ENCODE measurements around the gene HSD11B2.

HSD11B2 gene

DNA sequence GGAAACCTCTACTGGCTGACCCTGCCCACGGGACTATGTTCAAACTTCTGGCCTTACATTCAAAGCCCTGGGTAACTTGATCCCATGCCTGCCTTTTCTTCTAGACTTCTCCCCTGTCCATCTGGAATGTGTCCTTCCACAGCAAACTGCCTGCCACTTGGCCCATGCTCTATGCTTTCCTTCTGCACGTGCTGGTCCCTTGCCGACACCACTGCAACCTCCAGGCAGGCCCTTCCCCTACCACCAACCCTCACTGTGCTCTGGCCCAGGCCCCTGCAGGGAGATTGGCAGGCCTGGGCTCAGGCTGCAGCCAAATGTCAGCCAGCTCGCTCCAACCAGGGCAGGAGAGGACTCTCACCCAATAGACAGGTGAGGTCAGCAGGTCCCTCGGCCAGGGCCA, 11.0 kb downstream of the HSD11B2 start:
- Histone ChIP-seq H3K9me3 (no peaks in the 10 kb centered on the region), H3K36me3 (peaks cover 100% of the 10 kb centered on the region), H3K27ac (no peak overlapping the region), H3K27me3 (no peaks in the 10 kb centered on the region), H3K4me1 (ENCODE audit: control insufficient read depth in 1 of 2, insufficient read depth in 1 of 2, low read depth in 1 of 2, low read length in 1 of 2) (no peaks in the 10 kb centered on the region), H3K4me3 (ENCODE audit: low read depth in 1 of 2, low read length in 1 of 2) (no peak overlapping the region)
- TF ChIP-seq, protein P1, sequence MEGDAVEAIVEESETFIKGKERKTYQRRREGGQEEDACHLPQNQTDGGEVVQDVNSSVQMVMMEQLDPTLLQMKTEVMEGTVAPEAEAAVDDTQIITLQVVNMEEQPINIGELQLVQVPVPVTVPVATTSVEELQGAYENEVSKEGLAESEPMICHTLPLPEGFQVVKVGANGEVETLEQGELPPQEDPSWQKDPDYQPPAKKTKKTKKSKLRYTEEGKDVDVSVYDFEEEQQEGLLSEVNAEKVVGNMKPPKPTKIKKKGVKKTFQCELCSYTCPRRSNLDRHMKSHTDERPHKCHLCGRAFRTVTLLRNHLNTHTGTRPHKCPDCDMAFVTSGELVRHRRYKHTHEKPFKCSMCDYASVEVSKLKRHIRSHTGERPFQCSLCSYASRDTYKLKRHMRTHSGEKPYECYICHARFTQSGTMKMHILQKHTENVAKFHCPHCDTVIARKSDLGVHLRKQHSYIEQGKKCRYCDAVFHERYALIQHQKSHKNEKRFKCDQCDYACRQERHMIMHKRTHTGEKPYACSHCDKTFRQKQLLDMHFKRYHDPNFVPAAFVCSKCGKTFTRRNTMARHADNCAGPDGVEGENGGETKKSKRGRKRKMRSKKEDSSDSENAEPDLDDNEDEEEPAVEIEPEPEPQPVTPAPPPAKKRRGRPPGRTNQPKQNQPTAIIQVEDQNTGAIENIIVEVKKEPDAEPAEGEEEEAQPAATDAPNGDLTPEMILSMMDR (IDR thresholded peaks at IDR 0.05): no peak

DNA sequence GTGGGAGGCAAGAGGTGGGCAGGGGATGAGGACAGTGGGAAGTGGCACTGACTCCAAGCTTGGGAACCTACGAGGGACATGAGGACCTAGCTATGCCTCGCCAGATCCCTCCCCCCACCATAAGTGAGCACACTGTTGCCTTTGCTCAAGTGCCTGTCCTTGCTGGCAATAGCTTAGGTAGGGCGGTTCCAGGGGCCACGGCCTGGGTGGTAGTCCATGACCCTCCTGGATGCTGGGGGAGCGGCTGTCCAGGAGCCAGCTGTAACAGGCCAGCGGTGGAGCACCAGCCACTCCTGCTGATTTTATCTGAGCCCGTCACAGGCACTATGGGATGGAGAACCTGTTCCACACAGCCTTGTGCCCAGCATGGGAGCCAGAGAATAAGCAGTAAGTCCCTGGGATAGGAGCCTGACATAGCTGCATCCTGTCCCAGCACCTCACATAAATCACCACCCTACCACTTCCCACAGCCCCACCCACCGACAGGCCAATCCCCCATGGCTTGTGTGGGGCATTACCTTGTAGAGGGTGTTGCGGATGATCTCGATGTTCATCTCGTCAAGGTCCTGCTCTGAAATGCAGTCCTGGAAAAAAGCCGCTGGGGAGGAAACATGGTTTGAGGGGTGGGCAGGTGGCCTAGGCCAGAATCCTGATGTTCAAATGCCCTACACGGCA, 11.8 kb downstream of the HSD11B2 start:
- TF ChIP-seq, protein P1 (IDR thresholded peaks at IDR 0.05): no peak
- peaks cover 100% of the 10 kb centered on the region for H3K36me3 ChIP-seq
- no peaks in the 10 kb centered on the region for H3K27me3 ChIP-seq
- no peaks in the 10 kb centered on the region for H3K9me3 ChIP-seq
- no peak overlapping the region for H3K27ac ChIP-seq
- H3K4me1 ChIP-seq (ENCODE audit: control insufficient read depth in 1 of 2, insufficient read depth in 1 of 2, low read depth in 1 of 2, low read length in 1 of 2): no peaks in the 10 kb centered on the region
- H3K4me3 ChIP-seq (ENCODE audit: low read depth in 1 of 2, low read length in 1 of 2): no peak overlapping the region

DNA sequence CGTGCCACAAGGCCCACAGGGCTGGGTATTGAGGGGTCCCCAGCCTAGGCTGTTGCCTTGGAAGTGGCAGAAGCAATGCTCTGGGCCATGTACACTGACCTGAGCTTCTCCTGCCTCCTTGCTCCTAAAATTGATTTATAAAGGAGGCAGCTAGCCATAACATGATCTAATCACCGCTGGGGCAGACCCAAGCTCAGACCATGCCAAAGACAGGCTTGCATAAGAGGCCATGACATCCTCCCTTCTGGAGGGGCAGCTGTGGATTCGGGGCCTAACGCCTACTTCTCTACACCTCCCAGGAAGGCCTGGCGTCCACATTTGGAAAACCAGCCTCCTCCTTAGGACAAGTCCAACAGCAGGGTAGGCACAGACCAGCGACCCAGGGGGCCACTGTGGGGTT, 12.3 kb downstream of the HSD11B2 start:
- Histone ChIP-seq H3K4me1 (ENCODE audit: control insufficient read depth in 1 of 2, insufficient read depth in 1 of 2, low read depth in 1 of 2, low read length in 1 of 2) (no peaks in the 10 kb centered on the region), H3K9me3 (no peaks in the 10 kb centered on the region), H3K4me3 (ENCODE audit: low read depth in 1 of 2, low read length in 1 of 2) (no peak overlapping the region), H3K27me3 (no peaks in the 10 kb centered on the region), H3K36me3 (peaks cover 100% of the 10 kb centered on the region), H3K27ac (no peak overlapping the region)
- TF ChIP-seq, protein P1 (IDR thresholded peaks at IDR 0.05): no peak

DNA sequence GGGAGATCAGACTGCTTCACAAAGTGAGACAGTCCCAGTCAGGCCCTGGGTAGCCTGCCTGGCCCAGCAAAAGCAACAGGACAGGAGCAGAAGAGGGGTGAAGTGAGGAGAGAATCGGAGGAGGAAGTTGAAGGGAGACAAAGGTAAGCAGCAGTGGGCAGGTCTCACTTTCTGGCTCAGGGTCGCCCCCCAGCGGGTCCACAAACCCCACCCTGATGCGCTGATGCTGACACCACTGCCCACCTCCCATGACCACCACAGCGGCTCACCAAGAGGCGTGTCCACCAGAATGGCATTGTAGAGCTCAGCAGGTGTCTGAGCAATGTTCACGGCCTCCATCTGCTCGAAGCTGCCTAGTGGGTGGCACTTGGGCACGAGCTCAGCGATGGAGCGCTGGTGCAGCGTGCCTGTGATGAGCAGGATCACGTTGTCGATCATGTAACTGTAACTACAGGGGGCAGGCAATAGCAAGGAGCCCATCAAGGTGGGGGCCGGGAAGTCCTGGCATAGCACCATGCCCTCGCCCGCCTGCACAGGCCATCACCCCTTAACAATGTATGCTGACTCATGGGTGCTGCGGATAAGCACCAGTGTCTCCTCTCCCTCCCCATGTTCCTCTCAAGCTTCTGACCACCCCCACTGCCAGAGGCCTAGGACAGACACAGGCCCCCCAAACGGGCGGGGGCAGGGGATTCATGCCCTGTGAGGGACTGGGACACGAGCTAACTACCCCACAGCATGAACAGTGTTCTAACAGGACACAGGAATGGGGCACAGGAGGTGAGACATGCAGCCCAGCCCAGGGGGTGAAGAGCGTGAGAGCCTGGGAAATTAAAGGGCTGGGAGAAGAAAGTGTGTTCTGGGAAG, 13.6 kb downstream of the HSD11B2 start:
- H3K27me3 ChIP-seq: no peaks in the 10 kb centered on the region
- TF ChIP-seq, protein P1 (IDR thresholded peaks at IDR 0.05): no peak

DNA sequence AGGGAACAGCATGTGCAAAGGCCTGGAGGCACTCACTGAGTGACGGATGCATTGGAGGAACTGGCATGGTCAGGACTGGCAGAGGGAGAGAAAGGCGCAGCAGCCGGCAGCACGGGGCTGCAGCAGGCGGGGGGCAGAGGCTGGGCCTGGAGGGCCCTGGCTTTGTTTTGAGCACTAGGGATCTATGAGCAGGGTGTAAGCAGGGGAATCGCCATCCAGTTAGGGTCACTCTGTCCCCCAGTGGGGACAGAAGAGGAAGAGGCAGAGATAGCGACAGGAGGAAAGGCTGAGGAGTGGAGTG, 14.2 kb downstream of the HSD11B2 start:
- TF ChIP-seq, protein P1 (IDR thresholded peaks at IDR 0.05): no peak
- H3K4me3 ChIP-seq (ENCODE audit: low read depth in 1 of 2, low read length in 1 of 2): no peak overlapping the region
- peaks cover 100% of the 10 kb centered on the region for H3K36me3 ChIP-seq
- H3K4me1 ChIP-seq (ENCODE audit: control insufficient read depth in 1 of 2, insufficient read depth in 1 of 2, low read depth in 1 of 2, low read length in 1 of 2): no peaks in the 10 kb centered on the region
- H3K9me3 ChIP-seq: no peaks in the 10 kb centered on the region
- H3K27ac ChIP-seq: no peak overlapping the region
- no peaks in the 10 kb centered on the region for H3K27me3 ChIP-seq

More for the DNA sequence above, 13.6 kb downstream of the HSD11B2 start:
- Histone ChIP-seq H3K9me3 (no peaks in the 10 kb centered on the region), H3K4me1 (ENCODE audit: control insufficient read depth in 1 of 2, insufficient read depth in 1 of 2, low read depth in 1 of 2, low read length in 1 of 2) (no peaks in the 10 kb centered on the region), H3K4me3 (ENCODE audit: low read depth in 1 of 2, low read length in 1 of 2) (no peak overlapping the region), H3K36me3 (peaks cover 100% of the 10 kb centered on the region), H3K27ac (no peak overlapping the region)

All from neutrophil (primary cell).